A549 (cell line): ENCODE results near the gene DHRS7B. TPM values are rescaled to one million over a fixed set of nuclear protein-coding genes. Genes with fewer than 3 reads are reported as not detected.

Experiments
- ATAC-seq, 2 experiments: fragments of 200-7000 bp in 1 of 2; fragments of >200 bp in 1 of 2; cut with Nextera tagmentation in 1 of 2; cut with Tn5 transposase in 1 of 2; 3 replicates each; pipeline versions ENCODE4 v1.8.0 to v1.9.1; 2018 to 2020; ENCODE audit warnings: mild to moderate bottlenecking in 1 of 2, moderate library complexity in 1 of 2
- CTCF ChIA-PET: fragments of 300-600 bp; sonication (Branson Sonifier 250); formaldehyde crosslinking; extraction: SDS; loops from one replicate; lab custom pipeline; 2021; ENCODE audit warnings: antibody characterized with exemption, inconsistent platforms; lab: Yijun Ruan, JAX
- POLR2A ChIA-PET: fragments of 350-600 bp; formaldehyde crosslinking; extraction: SDS; loops from one replicate; lab custom pipeline; 2021; ENCODE audit warnings: antibody characterized with exemption, inconsistent platforms; lab: Yijun Ruan, JAX
- DNase-seq, 2 experiments: peaks; one replicate each; pipeline versions ENCODE4 v3.0.0 to v3.0.0-alpha.2; 2011 to 2016; ENCODE audit warnings: low read depth in 1 of 2, low spot score in 1 of 2
- FAIRE-seq: peaks from 2 replicates; lab custom pipeline; 2011; peaks lifted over from hg19 to GRCh38; lab: Jason Lieb, UNC
- H3K27ac ChIP-seq, 2 experiments: fragments of >200 bp; sonication (Bioruptor Twin); formaldehyde crosslinking; 3 replicates each; pipeline ENCODE4 v1.5.1; 2016 to 2017
- H3K4me1 ChIP-seq: fragments of >200 bp; sonication (Bioruptor Twin); formaldehyde crosslinking; 3 replicates; pipeline ENCODE4 v1.6.1; 2016
- H3K4me2 ChIP-seq: fragments of >200 bp; sonication (Bioruptor Twin); formaldehyde crosslinking; 3 replicates; pipeline ENCODE4 v1.6.1; 2016
- H3K4me3 ChIP-seq: fragments of >200 bp; sonication (Bioruptor Twin); formaldehyde crosslinking; 3 replicates; pipeline ENCODE4 v1.5.1; 2016
- H3K9me3 ChIP-seq: fragments of >200 bp; sonication (Bioruptor Twin); formaldehyde crosslinking; 3 replicates; pipeline ENCODE4 v1.6.1; 2016
- CBX2 ChIP-seq: fragments of 200-600 bp; sonication (generic); IDR thresholded peaks from 2 replicates; pipeline ENCODE4 v1.6.1; 2016; ENCODE audit warnings: low read depth, mild to moderate bottlenecking, borderline replicate concordance
- CBX8 ChIP-seq: fragments of 200-600 bp; sonication (generic); IDR thresholded peaks from 2 replicates; pipeline ENCODE4 v1.6.1; 2016
- CEBPB ChIP-seq, 2 experiments: fragments of >200 bp in 1 of 2; sonication (Bioruptor Twin) in 1 of 2; formaldehyde crosslinking in 1 of 2; IDR thresholded peaks; 2 replicates each; pipeline ENCODE4 v1.6.1; 2012 to 2016
- EP300 ChIP-seq, 2 experiments: fragments of >200 bp; sonication (Bioruptor Twin); formaldehyde crosslinking; IDR thresholded peaks; 2 replicates in 1 of 2; 3 replicates in 1 of 2; pipeline ENCODE4 v1.6.1; 2016 to 2017
- FOSL2 ChIP-seq, 2 experiments: fragments of 450-650 bp in 1 of 2; fragments of >200 bp in 1 of 2; sonication (Bioruptor Twin) in 1 of 2; formaldehyde crosslinking; IDR thresholded peaks; 2 replicates each; pipeline versions ENCODE4 v1.5.0 to v1.6.1; 2016 to 2020; ENCODE audit warnings: mild to moderate bottlenecking in 1 of 2, moderate library complexity in 1 of 2
- HOXA7 ChIP-seq: fragments of 250-450 bp; sonication (Bioruptor Pico); IDR thresholded peaks from 2 replicates; pipeline ENCODE4 v1.5.0; 2020; ENCODE audit warnings: mild to moderate bottlenecking, moderate library complexity
- JUN ChIP-seq, 2 experiments: fragments of >200 bp; sonication (Bioruptor Twin); formaldehyde crosslinking; IDR thresholded peaks; 2 replicates in 1 of 2; 3 replicates in 1 of 2; pipeline ENCODE4 v1.6.1; 2016 to 2017
- KDM5A ChIP-seq: fragments of 200-600 bp; sonication (generic); IDR thresholded peaks from 2 replicates; pipeline ENCODE4 v1.6.1; 2016; ENCODE audit warnings: antibody characterized with exemption, mild to moderate bottlenecking
- MAZ ChIP-seq: fragments of 150-350 bp; IDR thresholded peaks from 2 replicates; pipeline ENCODE4 v1.6.1; 2014; ENCODE audit warnings: antibody characterized with exemption, low read depth, low read length, borderline replicate concordance
- NPAS2 ChIP-seq: fragments of 250-450 bp; sonication (Bioruptor Pico); IDR thresholded peaks from 2 replicates; pipeline ENCODE4 v1.8.0; 2022; ENCODE audit warnings: mild to moderate bottlenecking, moderate library complexity, borderline replicate concordance
- NR3C1 ChIP-seq: fragments of >200 bp; sonication (Bioruptor Twin); formaldehyde crosslinking; IDR thresholded peaks from 3 replicates; pipeline ENCODE4 v1.6.1; 2017
- POLR2AphosphoS2 ChIP-seq: conservative IDR thresholded peaks from 2 replicates; pipeline ENCODE4 v1.6.1; 2012; ENCODE audit warnings: low read length, improper control_type of control experiment, inconsistent platforms
- RCOR1 ChIP-seq: fragments of 150-350 bp; IDR thresholded peaks from 2 replicates; pipeline ENCODE4 v1.6.1; 2014; ENCODE audit warnings: antibody characterized with exemption, low read length, low read depth
- RFX5 ChIP-seq: fragments of 450-650 bp; IDR thresholded peaks from 2 replicates; pipeline ENCODE4 v1.7.1; 2014; ENCODE audit warnings: antibody characterized with exemption, mild to moderate bottlenecking, moderate library complexity
- SREBF2 ChIP-seq: fragments of 450-650 bp; IDR thresholded peaks from 2 replicates; pipeline ENCODE4 v1.6.1; 2014; ENCODE audit warnings: mild to moderate bottlenecking, moderate library complexity
- ZC3H11A ChIP-seq: fragments of 450-650 bp; IDR thresholded peaks from 2 replicates; pipeline ENCODE4 v1.6.1; 2014; ENCODE audit warnings: antibody characterized with exemption, mild to moderate bottlenecking
- ZFP36 ChIP-seq: fragments of 450-650 bp; IDR thresholded peaks from 2 replicates; pipeline ENCODE4 v1.6.1; 2014; ENCODE audit warnings: borderline replicate concordance; ENCODE audit not compliant: partially characterized antibody
- ZNF302 ChIP-seq: fragments of 250-450 bp; sonication (Bioruptor Pico); IDR thresholded peaks from 2 replicates; pipeline ENCODE4 v1.9.0; 2021; ENCODE audit warnings: inconsistent platforms, mild to moderate bottlenecking, moderate library complexity
- WGBS: methylation state at CpG from one replicate; pipeline ENCODE4 v1.1.6; 2017; ENCODE audit errors: missing lambda C conversion rate; 5-methylcytosine and 5-hydroxymethylcytosine counted together
- polyA plus RNA-seq, 4 experiments: library from polyadenylated mRNA; depleted of rRNA in 3 of 4; stranded (reverse); fragments of >200 nt; fragmentation: RNase III in 1 of 4; extraction: RNeasy Plus Mini Kit Qiagen cat#74134 plus additional on column Dnase treatment in 1 of 4; gene quantifications; 2 replicates in 3 of 4; 3 replicates in 1 of 4; pipeline ENCODE4 v1.2.3, GENCODE V29; 2011 to 2017
- TF ChIP-seq, protein P1 (sequence below): fragments of 450-650 bp; IDR thresholded peaks from 2 replicates; pipeline ENCODE4 v1.6.1; 2014; ENCODE audit warnings: antibody characterized with exemption
- TF ChIP-seq, protein P2 (sequence below): fragments of 200-600 bp; sonication (generic); IDR thresholded peaks from 2 replicates; pipeline ENCODE4 v1.6.1; 2016; ENCODE audit warnings: antibody characterized with exemption, mild to moderate bottlenecking, moderate library complexity
- TF ChIP-seq, protein P3 (sequence below): IDR thresholded peaks from 2 replicates; pipeline ENCODE4 v1.6.1; 2012

DHRS7B gene
- polyA plus RNA-seq, 2 of the 4 experiments (the other 2 are of a cell fraction): 23.6 to 25.4 TPM

DNA sequence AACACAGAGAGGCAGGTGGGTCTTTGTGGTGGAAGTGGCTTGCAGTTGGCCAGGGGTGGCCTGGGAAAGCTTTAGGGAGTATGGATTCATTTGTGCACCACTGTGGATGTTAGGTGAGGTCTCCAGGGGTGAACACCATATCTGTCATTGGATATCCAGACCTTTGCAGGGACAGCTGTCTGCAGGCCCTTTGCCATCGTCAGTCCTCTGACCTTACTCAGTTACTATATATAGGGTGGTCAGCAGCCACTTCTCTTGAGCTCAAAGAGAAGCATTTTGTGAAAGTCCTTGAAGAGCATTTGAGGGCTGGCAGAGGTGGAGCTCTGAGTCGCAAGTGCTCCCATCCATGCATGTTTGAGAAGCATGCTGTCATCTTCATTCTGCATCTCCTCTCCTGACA lies 46.8 kb downstream of the DHRS7B start:
- ATAC-seq (no peak), DNase-seq (no peak)
- H3K4me3 ChIP-seq: no peak overlapping the region
- no peak for TF ChIP-seq POLR2AphosphoS2
- no peak for TF ChIP-seq NPAS2 (CRISPR knock-in tag)
- no peak for TF ChIP-seq CBX8
- no peak for TF ChIP-seq CBX2
- TF ChIP-seq SREBF2: no peak
- TF ChIP-seq ZNF302 (CRISPR knock-in tag): no peak
- TF ChIP-seq FOSL2 (IDR thresholded peaks at IDR 0.05): no peak
- TF ChIP-seq FOSL2 (CRISPR knock-in tag; IDR thresholded peaks at IDR 0.05): no peak
- TF ChIP-seq ZFP36: no peak
- TF ChIP-seq, protein P1, sequence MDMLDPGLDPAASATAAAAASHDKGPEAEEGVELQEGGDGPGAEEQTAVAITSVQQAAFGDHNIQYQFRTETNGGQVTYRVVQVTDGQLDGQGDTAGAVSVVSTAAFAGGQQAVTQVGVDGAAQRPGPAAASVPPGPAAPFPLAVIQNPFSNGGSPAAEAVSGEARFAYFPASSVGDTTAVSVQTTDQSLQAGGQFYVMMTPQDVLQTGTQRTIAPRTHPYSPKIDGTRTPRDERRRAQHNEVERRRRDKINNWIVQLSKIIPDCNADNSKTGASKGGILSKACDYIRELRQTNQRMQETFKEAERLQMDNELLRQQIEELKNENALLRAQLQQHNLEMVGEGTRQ: no peak
- TF ChIP-seq EP300 (IDR thresholded peaks at IDR 0.05): no peak
- TF ChIP-seq, protein P2, sequence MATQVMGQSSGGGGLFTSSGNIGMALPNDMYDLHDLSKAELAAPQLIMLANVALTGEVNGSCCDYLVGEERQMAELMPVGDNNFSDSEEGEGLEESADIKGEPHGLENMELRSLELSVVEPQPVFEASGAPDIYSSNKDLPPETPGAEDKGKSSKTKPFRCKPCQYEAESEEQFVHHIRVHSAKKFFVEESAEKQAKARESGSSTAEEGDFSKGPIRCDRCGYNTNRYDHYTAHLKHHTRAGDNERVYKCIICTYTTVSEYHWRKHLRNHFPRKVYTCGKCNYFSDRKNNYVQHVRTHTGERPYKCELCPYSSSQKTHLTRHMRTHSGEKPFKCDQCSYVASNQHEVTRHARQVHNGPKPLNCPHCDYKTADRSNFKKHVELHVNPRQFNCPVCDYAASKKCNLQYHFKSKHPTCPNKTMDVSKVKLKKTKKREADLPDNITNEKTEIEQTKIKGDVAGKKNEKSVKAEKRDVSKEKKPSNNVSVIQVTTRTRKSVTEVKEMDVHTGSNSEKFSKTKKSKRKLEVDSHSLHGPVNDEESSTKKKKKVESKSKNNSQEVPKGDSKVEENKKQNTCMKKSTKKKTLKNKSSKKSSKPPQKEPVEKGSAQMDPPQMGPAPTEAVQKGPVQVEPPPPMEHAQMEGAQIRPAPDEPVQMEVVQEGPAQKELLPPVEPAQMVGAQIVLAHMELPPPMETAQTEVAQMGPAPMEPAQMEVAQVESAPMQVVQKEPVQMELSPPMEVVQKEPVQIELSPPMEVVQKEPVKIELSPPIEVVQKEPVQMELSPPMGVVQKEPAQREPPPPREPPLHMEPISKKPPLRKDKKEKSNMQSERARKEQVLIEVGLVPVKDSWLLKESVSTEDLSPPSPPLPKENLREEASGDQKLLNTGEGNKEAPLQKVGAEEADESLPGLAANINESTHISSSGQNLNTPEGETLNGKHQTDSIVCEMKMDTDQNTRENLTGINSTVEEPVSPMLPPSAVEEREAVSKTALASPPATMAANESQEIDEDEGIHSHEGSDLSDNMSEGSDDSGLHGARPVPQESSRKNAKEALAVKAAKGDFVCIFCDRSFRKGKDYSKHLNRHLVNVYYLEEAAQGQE: no peak
- TF ChIP-seq RFX5: no peak
- TF ChIP-seq, protein P3, sequence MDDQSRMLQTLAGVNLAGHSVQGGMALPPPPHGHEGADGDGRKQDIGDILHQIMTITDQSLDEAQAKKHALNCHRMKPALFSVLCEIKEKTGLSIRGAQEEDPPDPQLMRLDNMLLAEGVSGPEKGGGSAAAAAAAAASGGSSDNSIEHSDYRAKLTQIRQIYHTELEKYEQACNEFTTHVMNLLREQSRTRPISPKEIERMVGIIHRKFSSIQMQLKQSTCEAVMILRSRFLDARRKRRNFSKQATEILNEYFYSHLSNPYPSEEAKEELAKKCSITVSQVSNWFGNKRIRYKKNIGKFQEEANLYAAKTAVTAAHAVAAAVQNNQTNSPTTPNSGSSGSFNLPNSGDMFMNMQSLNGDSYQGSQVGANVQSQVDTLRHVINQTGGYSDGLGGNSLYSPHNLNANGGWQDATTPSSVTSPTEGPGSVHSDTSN: no peak
- no peak for TF ChIP-seq JUN (IDR thresholded peaks at IDR 0.05)
- TF ChIP-seq, all 56 proteins: peak for 0
- Histone ChIP-seq H3K4me2 (no peak overlapping the region), H3K9me3 (no peaks in the 10 kb centered on the region), H3K27ac (no peak overlapping the region), H3K4me1 (no peaks in the 10 kb centered on the region)
- 95% methylated on average over 2 of the region's 2 CpGs for WGBS
- no peak for FAIRE-seq
- POLR2A ChIA-PET: no interaction called here
- CTCF ChIA-PET: interaction anchor here (1.5 to 1.7 kb wide), 2 partner anchors 9 to 45 kb away, joined by 4 read pairs; no protein-coding TSS in a partner anchor

DNA sequence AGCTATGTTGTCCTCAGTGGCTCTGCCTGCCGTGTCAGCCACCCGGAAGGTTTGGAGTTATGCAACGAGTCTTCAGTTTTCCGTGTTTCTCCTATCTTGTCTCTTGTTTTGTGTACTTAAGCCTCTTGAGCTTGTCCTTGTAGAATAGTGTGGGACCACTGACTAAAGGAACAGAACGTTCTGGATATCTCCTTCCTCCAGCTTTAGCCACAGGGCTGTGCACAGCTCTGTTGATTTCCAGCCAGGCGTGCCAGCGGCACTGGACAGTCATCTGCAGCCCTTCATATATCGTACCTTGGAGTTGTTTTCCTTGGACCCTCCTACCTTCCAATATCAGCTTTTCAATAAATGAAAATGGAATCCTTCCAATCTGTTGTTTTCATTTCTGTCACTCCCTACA lies 47.4 kb downstream of the DHRS7B start:
- no peak for DNase-seq
- Histone ChIP-seq H3K4me1 (no peaks in the 10 kb centered on the region), H3K9me3 (no peaks in the 10 kb centered on the region), H3K4me3 (no peak overlapping the region), H3K4me2 (no peak overlapping the region), H3K27ac (no peak overlapping the region)
- ChIA-PET CTCF (interaction anchor here (1.7 kb wide), 1 partner anchor 10 kb away, joined by 4 read pairs; no protein-coding TSS in a partner anchor), POLR2A (no interaction called here)
- no peak for TF ChIP-seq CBX2
- no peak for TF ChIP-seq CEBPB (IDR thresholded peaks at IDR 0.05)
- TF ChIP-seq RCOR1: no peak
- TF ChIP-seq KDM5A: no peak
- TF ChIP-seq MAZ: no peak
- TF ChIP-seq HOXA7 (CRISPR knock-in tag): no peak
- no peak for TF ChIP-seq NR3C1
- no peak for TF ChIP-seq CBX8
- no peak for TF ChIP-seq JUN (IDR thresholded peaks at IDR 0.05)
- no peak for TF ChIP-seq ZC3H11A
- 85% methylated on average over 8 of the region's 8 CpGs for WGBS
- FAIRE-seq: no peak
- no peak for ATAC-seq
